Heart left ventricle (tissue), 13 donors: ENCODE data around the gene ATP2B2.

Experiments
- CTCF ChIP-seq, 12 donors: fragments of 200-600 bp; sonication (generic) in 4 of 12; IDR thresholded peaks; one replicate each; pipeline versions ENCODE4 v1.5.0 to v1.8.0; 2018 to 2022; ENCODE audit warnings: antibody characterized with exemption in 12 of 12, mild to moderate bottlenecking in 5 of 12
- POLR2A ChIP-seq, 2 donors: fragments of 450-650 bp; IDR thresholded peaks; one replicate each; pipeline ENCODE4 v1.6.1; 2017; ENCODE audit warnings: antibody characterized with exemption in 2 of 2, mild to moderate bottlenecking in 2 of 2, moderate library complexity in 2 of 2
- donor health status: ischemic (EF 13 %, LVEDD 7.1; RV severe dilation, severe dysfunction).
- donor health status: DM: no; HTN: yes; CAD: no.
- donor health status: DM: no; HTN: no; CAD: no.
- donor health status: ischemic (EF 25% LVEDD 6.9; RV normal size, moderate dysfunction).
- donor health status: ischemic (EF 25% LVEDD 5.7; RV mildly dilated, moderate dysfunction).
- donor health status: ischemic (EF 35%, LVEDD 5.7; RV mildly dilated, moderate dysfunction).
- donor health status: nonischemic (EF 11% LVEDD 7.7; RV severe dilation, severe dysfunction).
- donor health status: DM: yes; HTN: yes; CAD: no.
- donor health status: PGD.
- donor health status: ischemic (EF 29% LVEDD 5.4; RV normal size, mild dysfunction).
- donor health status: nonischemic (EF 23%, LVEDD 6.1; RV moderate dilation, normal function).

GRCh38 chr3:10341901-10342398 is 163.4 kb downstream of the ATP2B2 start:
- TF ChIP-seq CTCF (IDR thresholded peaks at IDR 0.05) (no peak), POLR2A (IDR thresholded peaks at IDR 0.05) (no peak)
